ENCODE results near the gene NAGPA.

GRCh38 chr16:5025171-5025632 lies 8.5 kb downstream of the NAGPA start:
- TF ChIP-seq EP300 (IDR thresholded peaks at IDR 0.05; ENCODE audit: borderline replicate concordance) (no peak), REST (IDR thresholded peaks at IDR 0.05; ENCODE audit: low read depth) (no peak)

Measured in Ishikawa (cell line).